ENCODE data around the gene BAIAP2L2. TPM values are rescaled to one million over a fixed set of nuclear protein-coding genes. Genes with fewer than 3 reads are reported as not detected.

The BAIAP2L2 gene
- total RNA-seq, 2 donors from 2014 or later: 0.14 to 5.5 TPM

- H3K27ac ChIP-seq: no peak overlapping the region
- H3K27me3 ChIP-seq (replicated peaks; ENCODE audit: insufficient read depth): no peaks in the 10 kb centered on the region
- no peak overlapping the region for H3K4me3 ChIP-seq
- no peak for DNase-seq (ENCODE audit: low spot score)
- TF ChIP-seq POLR2A (IDR thresholded peaks at IDR 0.05): no peak
- TF ChIP-seq POLR2AphosphoS5 (IDR thresholded peaks at IDR 0.05): no peak
- TF ChIP-seq CTCF (IDR thresholded peaks at IDR 0.05): no peak
- H3K4me1 ChIP-seq (replicated peaks): no peaks in the 10 kb centered on the region
- WGBS: 88% methylated on average over 30 of the region's 32 CpGs
- no peaks in the 10 kb centered on the region for H3K9me3 ChIP-seq
- intact Hi-C loops (cut with DNase I): no loop called here
- H3K36me3 ChIP-seq: peaks cover 7 to 27% of the 10 kb centered on the region in 2 donors
Observed at GRCh38 chr22:38075105-38075825, 35.2 kb downstream of the BAIAP2L2 start.

- intact Hi-C loops (cut with DNase I): no loop called here
- Histone ChIP-seq H3K4me1 (replicated peaks) (peaks cover 5% of the 10 kb centered on the region), H3K4me3 (no peak overlapping the region), H3K27me3 (replicated peaks; ENCODE audit: insufficient read depth) (no peaks in the 10 kb centered on the region), H3K36me3 (peaks cover 7 to 27% of the 10 kb centered on the region in 2 donors), H3K9me3 (no peaks in the 10 kb centered on the region), H3K27ac (no peak overlapping the region)
- TF ChIP-seq POLR2AphosphoS5 (IDR thresholded peaks at IDR 0.05): no peak
- TF ChIP-seq POLR2A (IDR thresholded peaks at IDR 0.05): no peak
- no peak for TF ChIP-seq CTCF (IDR thresholded peaks at IDR 0.05)
- DNase-seq (ENCODE audit: low spot score): no peak
- 83% methylated on average over 39 of the region's 47 CpGs for WGBS
Observed at GRCh38 chr22:38074181-38075104, 36.0 kb downstream of the BAIAP2L2 start.

- peaks cover 7 to 27% of the 10 kb centered on the region in 2 donors for H3K36me3 ChIP-seq
Observed at GRCh38 chr22:38073150-38074130, 37.0 kb downstream of the BAIAP2L2 start.

More at GRCh38 chr22:38073150-38074130, 37.0 kb downstream of the BAIAP2L2 start:
- Histone ChIP-seq H3K27ac (no peak overlapping the region), H3K4me1 (replicated peaks) (peaks cover 13% of the 10 kb centered on the region), H3K4me3 (no peak overlapping the region), H3K9me3 (no peaks in the 10 kb centered on the region), H3K27me3 (replicated peaks; ENCODE audit: insufficient read depth) (no peaks in the 10 kb centered on the region)
- intact Hi-C loops (cut with DNase I): no loop called here
- no peak for DNase-seq (ENCODE audit: low spot score)
- no peak for TF ChIP-seq POLR2AphosphoS5 (IDR thresholded peaks at IDR 0.05)
- no peak for TF ChIP-seq POLR2A (IDR thresholded peaks at IDR 0.05)
- no peak for TF ChIP-seq CTCF (IDR thresholded peaks at IDR 0.05)
- WGBS: 93% methylated on average over 28 of the region's 28 CpGs

All from prostate gland (tissue), 2 donors.